Stimulated activated CD4-positive, alpha-beta T cell treated with anti-CD3 and anti-CD28 coated beads, Interleukin-2, amount 100 ng/mL, for 24 hours (primary cell): ENCODE data around the gene USH1C.

ENCODE experiments used
- DNase-seq, 2 donors: peaks; one replicate each; pipeline ENCODE4 v3.0.0-alpha.2; 2020

Gene USH1C

DNA sequence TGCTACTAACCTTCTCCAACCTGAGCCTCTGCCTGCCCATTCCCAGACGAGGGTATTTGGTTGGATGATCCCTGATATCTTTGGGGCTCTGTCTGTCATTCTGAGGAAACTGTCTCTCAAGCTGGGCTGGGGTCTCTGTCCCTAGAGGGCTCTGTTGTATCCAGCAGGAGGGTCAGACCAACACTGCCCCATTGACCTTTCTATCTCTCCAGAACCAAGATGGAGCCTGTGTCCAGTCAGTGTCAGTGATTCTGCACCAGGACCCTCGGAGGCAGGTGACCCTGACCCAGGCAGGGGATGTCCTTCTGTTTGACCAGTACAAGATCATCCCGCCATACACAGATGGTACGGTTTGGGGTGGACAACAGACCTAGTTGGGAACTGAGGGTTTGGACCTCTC lies 24.7 kb upstream of the USH1C start:
- no peak for DNase-seq

DNA sequence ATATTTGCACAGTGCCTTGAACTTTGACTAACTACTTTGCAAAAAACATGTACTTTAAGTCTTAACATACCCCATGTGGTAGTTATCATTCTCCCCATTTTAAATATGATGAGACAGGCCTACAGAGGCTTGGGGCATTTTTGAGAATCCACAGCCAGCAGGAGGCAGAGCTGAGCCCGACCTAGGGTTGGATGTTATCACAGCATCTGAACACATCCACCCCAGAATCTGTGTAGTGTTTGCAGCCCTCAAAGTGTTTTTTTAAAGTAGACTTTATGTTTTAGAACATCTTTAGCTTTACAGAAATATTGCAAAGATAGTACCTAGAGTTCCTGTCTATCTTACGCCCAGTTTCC lies 20.4 kb upstream of the USH1C start:
- peak in 1 of 2 donors; percentile 24 for DNase-seq

DNA sequence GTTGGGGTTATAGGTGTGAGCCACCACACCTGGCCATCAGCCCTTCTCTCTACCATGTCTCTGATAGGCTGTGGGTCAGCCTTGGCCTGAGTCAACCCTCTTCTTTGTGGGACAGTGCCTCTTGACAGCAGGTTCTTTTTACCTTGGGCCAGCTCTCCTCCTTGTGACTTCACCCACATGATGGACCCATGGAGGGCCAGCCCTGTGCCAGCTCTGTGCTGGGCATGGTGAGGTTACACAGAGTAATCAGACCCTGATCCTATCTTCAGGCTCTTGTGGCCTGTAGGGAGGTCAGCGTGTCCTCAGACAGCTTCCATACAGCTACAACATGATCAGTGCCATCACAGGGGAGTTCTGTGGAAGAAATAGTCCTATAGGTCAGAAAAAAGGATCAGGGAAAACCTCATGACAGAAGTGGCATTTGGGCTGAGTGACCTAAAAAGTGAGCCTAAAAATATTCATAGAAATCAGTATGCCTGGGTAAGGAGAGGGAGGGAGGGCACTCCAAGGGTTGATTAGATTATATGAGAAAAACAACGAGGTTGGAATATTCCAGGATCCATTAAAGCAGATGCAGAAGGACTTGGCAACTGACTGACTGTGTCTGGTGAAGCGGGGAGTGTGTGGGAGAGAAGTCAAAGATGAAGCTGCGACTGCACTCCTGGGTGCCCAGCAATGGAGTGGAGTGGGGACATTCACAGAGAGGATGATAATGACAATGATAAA lies 19.9 kb upstream of the USH1C start:
- DNase-seq: no peak

DNA sequence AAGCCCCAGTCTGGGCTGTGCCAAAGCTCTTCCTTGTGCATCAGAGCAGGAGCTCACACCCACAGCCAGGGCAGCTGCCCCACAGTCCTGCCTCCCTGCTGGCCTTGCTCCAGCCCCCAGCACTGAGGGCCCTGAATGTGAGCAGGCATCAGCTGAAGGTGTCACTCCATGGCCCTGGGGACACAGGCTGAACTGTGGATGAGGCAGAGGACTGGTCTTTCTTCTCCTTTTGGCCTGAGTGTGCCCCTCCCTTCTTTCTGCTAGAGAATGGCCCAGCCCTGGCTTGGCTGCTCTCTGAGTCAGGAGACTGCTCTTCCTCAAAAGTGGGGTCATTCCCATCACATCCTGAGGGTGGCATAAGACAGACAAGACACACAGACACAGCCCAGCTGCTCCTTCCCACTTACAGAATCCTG lies 19.0 kb upstream of the USH1C start:
- no peak for DNase-seq

DNA sequence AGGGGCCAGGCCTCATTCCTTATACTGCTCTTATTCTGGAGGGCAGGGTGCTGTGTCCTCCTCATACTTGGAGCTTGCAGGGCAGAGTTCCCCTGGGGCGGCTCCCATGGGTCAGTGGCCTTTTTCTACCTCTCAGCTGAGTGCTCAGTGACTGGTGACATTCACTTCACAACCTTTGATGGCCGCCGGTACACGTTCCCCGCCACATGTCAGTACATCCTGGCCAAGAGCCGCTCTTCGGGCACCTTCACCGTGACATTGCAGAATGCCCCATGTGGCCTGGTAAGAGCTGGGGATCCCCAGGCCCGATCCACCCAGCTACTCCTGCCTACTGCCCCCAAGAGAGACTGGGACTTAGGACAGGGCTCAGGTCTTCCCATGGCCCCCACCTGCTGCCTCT lies 17.3 kb upstream of the USH1C start:
- no peak for DNase-seq

DNA sequence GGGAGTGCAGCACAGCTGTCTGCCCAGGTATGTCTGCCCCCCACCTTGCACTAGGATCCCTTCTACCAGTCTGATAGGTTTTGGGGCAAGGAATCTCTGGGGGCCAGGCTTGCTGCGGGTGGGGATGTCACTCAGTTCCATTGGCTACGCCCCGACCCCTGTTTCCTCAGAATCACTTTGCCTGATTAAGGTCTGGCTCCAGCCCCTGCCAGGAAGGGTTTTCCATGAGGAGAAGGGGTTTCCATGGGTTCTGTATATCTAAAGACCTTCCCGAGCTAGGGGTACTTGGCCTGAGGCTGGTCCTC lies 16.8 kb upstream of the USH1C start:
- DNase-seq: no peak

DNA sequence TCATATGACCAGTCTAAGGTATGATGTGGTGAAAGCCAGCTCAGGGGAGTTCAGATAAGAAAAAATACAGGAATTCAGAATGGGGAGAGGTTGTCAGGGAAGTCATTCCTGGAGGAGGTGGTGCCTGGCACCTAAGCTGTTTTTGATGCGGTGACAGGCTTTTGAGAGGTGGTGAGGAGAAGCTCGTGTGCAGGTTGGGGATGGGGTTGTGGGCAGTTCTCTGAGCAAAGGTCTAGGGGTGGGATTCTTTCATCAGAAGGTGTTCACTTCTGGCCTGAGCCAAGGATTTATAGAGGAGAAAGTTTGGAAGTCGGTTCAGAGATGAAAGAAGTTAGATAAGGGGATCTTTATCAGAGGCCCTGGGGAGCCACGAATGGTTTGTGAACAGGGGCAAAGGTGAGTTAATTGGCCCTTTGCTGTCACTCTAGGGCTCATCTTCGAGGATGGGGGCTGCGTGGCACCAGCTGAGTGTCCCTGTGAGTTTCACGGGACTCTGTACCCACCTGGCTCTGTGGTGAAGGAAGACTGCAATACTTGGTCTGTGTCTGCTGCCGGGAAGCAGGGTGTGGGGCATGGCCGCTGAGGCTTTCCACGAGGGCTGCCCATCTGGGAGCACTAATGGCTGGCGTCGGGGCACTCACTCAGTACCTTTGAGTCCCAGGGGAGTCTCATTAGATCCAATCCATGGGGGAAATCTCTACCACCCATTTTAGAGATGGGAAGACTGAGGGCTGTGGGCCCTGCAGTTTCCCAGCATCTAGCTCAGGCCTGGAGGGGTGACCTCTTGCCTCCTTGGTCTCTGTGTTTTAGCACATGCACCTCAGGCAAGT lies 16.3 kb upstream of the USH1C start:
- no peak for DNase-seq

DNA sequence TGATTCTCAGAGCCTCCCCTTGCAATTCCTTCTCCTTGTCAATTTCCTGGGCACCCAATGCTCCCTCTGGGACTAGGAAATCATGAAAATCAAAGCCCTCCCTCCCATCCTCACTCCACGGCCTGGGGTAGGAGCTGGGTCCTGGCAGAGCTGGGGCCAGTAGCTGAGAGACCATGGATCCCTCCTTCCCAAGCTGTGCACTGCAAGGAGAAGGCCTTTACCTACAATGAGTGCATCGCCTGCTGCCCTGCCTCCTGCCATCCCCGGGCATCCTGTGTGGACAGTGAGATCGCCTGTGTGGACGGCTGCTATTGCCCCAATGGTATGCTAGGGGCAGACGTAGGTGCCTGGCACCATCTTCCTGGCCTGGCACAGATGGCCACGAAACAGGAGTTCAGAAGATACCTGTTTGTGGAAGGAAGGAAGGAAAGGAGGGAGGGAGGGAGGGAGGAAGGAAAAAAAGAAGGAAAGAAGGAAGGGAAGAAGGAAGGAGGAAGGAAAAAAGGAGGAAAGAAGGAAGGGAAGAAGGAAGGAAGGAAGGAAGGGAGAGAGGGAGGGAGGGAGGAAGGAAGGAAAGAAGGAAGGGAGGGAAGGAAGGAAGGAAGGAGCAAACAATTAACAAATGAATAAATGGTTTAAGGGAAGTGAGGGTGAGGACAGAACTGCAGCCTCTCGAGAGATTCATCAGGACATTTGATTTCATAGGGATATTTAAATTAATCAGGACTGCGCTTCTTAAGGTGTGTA lies 15.3 kb upstream of the USH1C start:
- no peak for DNase-seq

DNA sequence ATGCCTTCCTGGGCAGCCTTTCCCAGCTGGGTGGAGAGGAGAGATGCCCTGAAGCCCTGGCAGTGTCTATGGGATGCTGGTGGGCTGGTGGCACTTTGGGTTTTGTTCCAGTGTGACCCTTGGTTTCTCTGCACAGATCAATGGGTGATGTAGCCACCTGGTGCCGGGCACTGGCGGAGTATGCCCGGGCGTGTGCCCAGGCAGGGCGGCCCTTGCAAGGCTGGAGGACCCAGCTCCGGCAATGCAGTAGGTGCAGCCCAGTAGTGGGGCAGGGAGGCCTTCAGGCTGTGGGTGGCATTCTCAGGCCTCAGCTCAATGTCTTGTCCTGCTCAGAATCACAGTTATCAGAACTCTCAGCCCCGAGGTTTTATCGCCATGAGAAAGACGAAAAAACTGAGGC lies 14.7 kb upstream of the USH1C start:
- no peak for DNase-seq

DNA sequence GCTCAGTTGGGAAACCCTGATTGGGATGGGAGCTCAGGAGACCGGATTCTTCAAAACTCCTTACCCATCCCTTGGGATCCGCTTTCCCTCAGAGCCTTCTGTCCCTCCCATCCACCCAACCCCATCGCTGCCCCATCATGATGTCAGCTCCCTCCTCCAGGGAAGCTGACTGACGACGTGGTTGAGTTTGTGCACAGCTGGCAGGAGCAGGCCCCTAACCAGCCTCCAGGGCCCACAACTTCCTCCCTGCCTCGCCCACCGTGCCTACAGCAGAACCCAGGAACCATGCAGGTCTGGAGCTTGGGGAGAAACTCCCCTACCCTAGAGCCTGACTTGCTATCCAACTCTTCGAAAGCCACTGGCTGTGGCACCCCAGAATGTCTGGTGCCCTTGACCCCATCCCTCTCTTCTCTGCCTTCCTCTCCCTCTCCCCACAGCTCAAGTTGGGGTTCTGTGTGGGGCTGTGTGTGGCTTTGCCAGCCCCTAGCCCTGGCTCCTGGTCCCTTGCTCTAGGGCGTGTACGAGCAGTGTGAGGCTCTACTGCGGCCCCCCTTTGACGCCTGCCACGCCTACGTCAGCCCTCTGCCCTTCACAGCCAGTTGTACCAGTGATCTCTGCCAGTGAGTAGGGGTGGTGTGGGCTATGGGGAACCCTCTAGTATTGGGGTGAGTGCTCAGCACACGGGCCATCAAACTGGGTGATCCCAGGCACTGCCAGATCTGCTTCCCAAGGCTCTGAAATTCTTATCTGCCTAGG lies 14.0 kb upstream of the USH1C start:
- no peak for DNase-seq

DNA sequence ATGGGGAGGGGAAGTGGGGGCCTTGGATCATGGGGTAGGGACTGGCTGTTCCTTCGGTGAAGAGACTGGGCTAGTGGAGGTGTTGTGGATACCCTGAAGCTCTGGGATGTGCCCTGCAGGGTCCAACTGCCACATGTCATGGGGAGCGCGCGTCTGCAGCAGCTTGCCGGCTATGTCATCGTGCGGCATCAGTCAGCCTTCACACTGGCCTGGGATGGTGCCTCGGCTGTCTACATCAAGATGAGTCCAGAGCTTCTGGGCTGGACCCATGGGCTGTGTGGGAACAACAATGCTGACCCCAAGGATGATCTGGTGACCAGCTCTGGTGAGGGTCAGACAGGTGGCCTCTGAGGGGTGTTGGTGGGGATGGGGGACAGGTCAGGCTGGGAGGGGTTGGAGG lies 12.8 kb upstream of the USH1C start:
- DNase-seq: no peak

DNA sequence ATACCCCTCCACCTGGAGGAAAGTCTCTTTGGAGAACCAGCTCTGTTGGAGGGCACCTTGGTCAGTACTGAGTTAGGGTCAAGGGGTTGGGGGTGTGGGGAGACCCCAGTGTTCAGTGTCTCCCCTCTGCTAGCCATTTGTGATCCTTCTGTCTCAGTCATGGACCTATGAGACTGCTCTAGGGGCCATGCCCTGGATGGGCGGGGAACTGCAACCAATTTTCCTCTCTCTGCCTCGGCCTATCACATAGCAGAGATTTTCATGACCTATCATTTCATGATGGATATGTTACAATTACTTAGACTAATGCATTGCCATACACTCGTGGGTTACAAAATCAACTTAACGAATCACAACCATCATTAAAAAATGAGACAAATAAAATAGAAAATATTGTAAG lies 10.3 kb upstream of the USH1C start:
- no peak for DNase-seq

DNA sequence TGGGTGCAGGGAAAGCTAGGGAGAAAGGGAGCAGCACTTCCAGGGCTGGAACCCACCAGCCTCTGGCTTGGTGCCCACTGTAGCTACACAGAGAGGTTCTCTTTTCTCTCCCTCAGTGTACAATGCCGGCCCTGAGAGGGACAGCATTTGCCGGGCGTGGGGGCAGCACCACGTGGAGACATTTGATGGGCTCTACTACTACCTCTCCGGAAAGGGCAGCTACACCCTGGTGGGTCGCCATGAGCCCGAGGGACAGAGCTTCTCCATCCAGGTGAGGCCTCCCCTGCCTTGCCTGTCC lies 9.0 kb upstream of the USH1C start:
- no peak for DNase-seq

DNA sequence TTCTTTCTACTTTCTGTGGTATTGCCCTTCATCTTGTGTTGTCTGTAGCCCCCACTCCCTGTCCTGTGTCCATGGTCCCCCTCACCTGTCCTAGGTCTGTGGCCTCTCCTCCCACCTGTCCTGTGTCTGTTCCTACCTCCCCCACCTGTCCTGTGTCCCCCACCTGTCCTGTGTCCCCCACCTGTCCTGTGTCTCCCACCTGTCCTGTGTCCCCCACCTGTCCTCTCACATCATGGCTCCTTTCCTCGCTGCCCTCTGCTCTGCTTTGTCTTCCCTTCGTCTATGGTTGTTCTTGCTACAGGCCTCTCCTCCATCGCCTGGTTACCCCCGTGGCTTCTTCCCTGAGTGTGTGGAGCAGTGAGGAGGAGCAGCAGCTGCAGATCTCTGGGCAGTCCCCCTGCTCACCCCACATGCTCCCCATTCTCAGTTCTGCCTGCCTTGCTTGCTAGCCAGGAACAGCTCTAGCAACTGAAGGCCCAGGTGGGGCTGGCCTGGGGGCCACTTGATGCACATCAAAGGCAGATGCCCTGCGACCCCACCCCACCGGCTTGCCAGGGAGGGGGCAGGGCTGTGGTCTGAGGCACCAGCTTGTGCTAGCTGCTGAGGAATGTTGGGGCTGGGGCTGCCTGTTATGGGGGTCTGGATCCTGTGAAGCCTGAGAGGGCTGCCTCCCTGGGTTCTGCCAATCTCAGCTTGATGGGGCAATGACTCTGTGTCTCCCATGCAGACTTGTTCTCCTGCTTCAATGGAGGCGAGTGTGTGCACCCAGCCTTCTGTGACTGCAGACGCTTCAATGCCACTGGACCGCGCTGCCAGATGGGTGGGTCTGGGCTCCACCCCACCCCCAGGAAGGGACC lies 8.4 kb upstream of the USH1C start:
- DNase-seq: no peak

DNA sequence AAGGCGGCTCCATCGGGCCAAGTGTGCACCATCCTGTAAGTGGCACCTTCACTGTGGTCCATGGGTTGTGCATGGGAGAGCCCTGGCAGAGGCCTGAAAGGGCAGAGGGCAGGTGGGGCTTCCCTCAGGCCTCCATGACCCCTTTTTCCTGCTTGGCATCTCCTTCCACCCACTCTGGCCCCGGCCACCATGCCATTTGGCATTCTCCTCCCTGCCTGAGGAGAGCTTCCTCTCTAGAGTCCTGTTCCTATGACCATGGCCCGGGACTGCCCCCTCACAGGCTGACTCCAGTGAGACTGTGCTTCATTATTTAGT lies 7.8 kb upstream of the USH1C start:
- no peak for DNase-seq

DNA sequence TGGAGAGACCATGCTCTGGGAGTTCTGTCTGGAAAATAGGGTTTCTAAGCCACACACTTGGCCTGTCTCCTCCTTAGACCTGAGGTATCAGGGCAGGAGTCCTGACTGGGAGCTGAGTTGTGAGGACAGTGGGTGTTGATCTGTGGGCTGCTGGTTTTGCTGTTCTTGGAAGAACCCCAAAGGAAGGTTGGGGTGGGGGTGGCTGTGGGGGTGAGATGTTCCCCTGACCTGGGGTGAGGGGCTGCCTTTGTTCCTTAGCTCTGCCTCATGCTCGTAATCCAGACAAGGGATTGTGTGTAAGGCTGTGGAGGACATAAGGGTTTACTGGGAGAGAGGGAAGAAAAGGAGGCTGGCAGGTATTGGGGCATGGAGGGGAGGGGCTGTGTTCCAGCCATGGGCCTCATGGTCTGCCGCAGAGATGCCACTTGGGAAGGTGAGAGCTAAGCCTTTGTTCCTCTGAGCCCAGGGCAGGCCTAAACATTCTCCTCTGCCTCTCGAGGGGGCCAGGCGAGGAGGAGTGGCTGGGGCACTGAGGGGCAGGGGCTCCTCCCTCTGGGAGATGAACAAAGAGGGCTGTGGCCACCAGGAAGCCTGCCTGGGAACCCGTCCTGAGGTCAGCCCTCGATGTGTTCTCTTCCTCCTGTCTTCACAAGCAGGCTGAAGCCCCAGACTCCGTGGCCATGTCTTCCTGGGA lies 7.3 kb upstream of the USH1C start:
- no peak for DNase-seq

DNA sequence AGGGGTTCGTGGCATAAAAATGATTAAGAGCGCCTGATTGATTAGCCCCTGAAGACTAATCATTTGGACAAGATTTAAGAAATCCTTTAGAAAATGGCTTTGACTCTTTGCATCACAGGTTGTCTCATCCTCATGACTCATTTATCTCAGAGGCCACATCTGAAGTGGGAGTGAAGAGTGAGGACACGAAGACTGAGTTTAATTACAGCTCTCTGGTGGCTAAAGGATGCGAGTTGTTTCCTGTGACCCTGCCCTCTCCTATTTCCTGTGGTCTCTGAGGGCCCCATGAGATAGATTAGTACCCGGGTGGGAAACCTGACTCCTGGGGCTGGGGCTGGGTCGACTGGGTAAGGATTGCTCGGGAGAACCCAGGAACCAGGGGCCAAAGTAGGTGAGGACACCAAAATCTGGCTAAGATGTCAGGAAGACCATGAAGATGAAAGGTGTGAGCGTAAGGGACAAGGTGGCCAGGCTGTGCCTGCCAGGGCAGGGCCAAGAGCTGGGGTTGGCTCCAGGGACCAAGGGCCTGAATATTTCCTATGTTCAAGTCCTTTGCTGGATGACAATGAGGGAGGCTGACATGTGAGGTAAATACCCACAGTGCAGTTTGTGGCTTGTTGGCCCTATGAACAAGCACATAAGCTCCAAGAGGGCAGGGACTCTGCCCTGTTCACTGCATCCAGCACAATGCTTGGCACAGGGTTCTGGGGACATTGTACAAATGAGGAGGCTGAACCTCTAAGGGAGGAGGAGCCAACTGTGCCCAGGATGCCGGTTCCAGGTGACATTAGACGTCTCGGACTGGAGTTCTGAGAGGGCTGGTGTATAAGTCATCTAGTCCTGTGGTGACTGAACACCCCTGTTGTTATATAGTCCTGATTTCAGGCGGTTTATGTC lies 6.5 kb upstream of the USH1C start:
- no peak for DNase-seq

DNA sequence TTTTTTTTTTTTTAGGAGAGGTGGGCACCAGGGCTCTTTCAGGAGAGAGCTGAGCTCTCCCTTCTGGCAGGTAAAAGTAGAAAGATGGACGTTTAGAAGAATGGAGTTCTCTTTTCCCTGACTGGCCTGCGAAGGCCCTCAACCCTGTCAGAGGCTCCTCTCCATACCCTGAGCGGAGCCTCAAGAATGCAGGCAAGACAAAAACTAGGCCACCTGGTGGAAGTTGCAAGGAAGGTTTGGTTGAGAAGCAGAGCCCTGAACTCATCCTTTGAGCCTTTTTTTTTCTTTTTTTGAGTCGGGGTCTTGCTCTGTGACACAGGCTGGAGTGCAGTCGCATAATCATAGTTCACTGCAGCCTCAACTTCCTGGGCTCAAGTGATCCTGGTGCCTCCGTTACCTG lies 4.2 kb upstream of the USH1C start:
- no peak for DNase-seq

DNA sequence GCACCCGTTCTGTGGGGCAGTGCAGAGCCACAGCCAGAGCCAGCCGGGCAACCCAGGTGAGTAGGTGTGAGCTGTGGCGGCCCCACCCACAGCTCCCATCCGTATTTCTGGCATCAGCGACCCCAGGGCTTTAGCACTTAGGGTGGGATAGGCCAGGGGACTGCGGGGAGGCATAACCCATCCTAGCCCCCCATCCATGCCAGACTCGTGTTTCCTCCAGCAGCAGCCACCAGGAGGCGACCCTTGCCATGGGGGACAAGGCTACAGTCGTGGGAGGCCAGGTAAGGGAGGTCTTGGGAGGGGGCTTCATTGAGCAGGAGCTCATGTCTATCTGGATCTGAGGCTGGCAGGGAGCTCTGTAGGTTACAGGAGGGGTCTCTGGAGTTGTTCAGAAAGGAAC lies 3.7 kb upstream of the USH1C start:
- DNase-seq: no peak

DNA sequence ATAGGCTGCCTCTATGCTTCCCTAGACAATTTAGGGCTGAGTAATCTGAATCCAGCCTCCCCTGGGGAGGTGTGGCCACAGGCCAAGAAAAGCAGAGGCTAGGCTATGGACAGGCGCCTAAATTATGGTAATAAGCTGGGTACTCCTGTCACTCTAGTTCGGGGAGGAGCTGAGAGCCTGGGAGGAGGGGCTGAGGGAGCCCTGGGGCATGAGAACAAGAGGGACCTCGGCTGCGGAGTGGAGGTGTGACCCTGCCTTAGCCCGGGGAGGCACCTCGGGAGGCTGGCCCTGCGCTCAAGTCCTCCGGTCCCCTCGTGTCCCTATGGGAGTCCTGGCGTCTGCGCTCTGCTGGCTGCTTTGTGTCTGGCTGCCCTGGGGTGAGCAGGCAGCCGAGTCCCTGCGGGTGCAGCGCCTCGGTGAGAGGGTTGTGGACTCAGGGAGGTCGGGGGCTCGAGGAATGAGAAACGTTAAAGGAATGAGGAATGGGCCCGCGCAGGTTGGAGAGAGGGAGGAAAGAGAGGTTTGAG lies 2.9 kb upstream of the USH1C start, which contains the start of gene OTOG:
Gene OTOG (plus strand): TSS at position 209 of the 527 bp plus-strand sequence. CDS start 114 bp downstream, at position 323.
- DNase-seq: no peak

DNA sequence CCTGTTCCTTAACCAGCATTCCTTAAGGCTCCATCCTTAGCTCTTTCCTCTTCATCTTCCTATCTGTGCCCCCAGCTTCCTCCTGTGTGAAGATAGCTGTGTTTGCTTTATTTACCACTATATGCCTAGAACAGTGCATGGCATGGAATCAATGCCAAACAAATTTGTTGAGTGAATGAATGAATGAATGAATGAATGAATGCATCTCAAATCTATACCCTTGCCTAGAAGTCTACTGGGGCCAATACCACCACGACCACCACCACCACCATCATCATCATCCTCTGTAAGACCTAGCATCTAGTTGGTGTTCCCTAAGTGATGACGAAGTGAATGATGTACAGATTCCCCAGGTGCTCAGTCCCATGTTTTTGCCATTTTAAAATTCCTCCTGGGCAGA lies 2.0 kb upstream of the USH1C start:
- DNase-seq: no peak
